Endothelial cell of umbilical vein (primary cell): ENCODE measurements around the gene VWCE. TPM values are rescaled to one million over a fixed set of nuclear protein-coding genes. Genes with fewer than 3 reads are reported as not detected.

ENCODE experiments used
- BruUV-seq: library from RNA; stranded (reverse); fragments of 400-500 nt; replicated peaks from 2 replicates; lab custom pipeline; 2021; lab: Mats Ljungman, UMichigan
- CTCF ChIA-PET: fragments of 300-600, 350-600 bp; sonication (Branson Sonifier 250); formaldehyde crosslinking; loops from one replicate; lab custom pipeline; 2021; ENCODE audit warnings: antibody characterized with exemption, inconsistent platforms; lab: Charles Lee
- POLR2A ChIA-PET: fragments of 300-600, 350-600 bp; sonication (Branson Sonifier 250); formaldehyde crosslinking; loops from one replicate; lab custom pipeline; 2021; ENCODE audit warnings: antibody characterized with exemption, inconsistent platforms; lab: Charles Lee
- DNase-seq: peaks from one replicate; pipeline ENCODE4 v3.0.0-alpha.2; 2011; ENCODE audit warnings: low read depth, low spot score
- FAIRE-seq: peaks from 2 replicates; lab custom pipeline; 2011; peaks lifted over from hg19 to GRCh38; lab: Jason Lieb, UNC
- H2AFZ ChIP-seq: 2 replicates; pipeline ENCODE4 v1.6.0; 2012; ENCODE audit warnings: low read depth, low read length, control low read depth, inconsistent platforms
- H3K27ac ChIP-seq: 2 replicates; pipeline ENCODE4 v1.5.1; 2011; ENCODE audit warnings: low read depth, mild to moderate bottlenecking, control low read depth, low read length, moderate library complexity; ENCODE audit not compliant: insufficient read depth
- H3K27me3 ChIP-seq, 2 experiments: 2 replicates each; pipeline versions ENCODE4 v1.6.0 to v1.6.1; 2011; ENCODE audit warnings: low read length in 2 of 2, mixed read lengths in 1 of 2; ENCODE audit not compliant: control insufficient read depth in 2 of 2, insufficient read depth in 2 of 2
- H3K36me3 ChIP-seq, 2 experiments: 2 replicates in 1 of 2; 3 replicates in 1 of 2; pipeline ENCODE4 v1.5.1; 2011; ENCODE audit warnings: low read length in 2 of 2, mild to moderate bottlenecking in 1 of 2, moderate library complexity in 1 of 2; ENCODE audit not compliant: control insufficient read depth in 2 of 2, insufficient read depth in 2 of 2; ENCODE audit errors: extremely low read depth in 1 of 2
- H3K4me1 ChIP-seq: 3 replicates; pipeline ENCODE4 v1.5.1; 2011; ENCODE audit warnings: mild to moderate bottlenecking, low read length; ENCODE audit not compliant: control insufficient read depth, insufficient read depth; ENCODE audit errors: extremely low read depth
- H3K4me2 ChIP-seq: 2 replicates; pipeline ENCODE4 v1.6.1; 2011; ENCODE audit warnings: low read length, control low read depth, mixed read lengths; ENCODE audit not compliant: insufficient read depth
- H3K4me3 ChIP-seq, 3 experiments: fragments of 200-600 bp in 1 of 3; sonication (generic), shearing (Covaris generic) in 1 of 3; replicated peaks in 1 of 3; 2 replicates each; pipeline ENCODE4 v1.5.1; 2011 to 2016; ENCODE audit warnings: control low read depth in 3 of 3, low read length in 3 of 3, mild to moderate bottlenecking in 2 of 3, inconsistent platforms in 1 of 3, low read depth in 1 of 3, moderate library complexity in 1 of 3; ENCODE audit not compliant: insufficient read depth in 1 of 3
- H3K79me2 ChIP-seq: 2 replicates; pipeline ENCODE4 v1.6.0; 2012; ENCODE audit warnings: low read length, inconsistent platforms; ENCODE audit not compliant: control insufficient read depth, insufficient read depth
- H3K9ac ChIP-seq: replicated peaks from 2 replicates; pipeline ENCODE3; 2011; ENCODE audit warnings: low read length, control low read depth; ENCODE audit not compliant: insufficient read depth; ENCODE audit errors: extremely low read depth
- H3K9me1 ChIP-seq: replicated peaks from 3 replicates; pipeline ENCODE4 v1.6.0; 2011; ENCODE audit warnings: mild to moderate bottlenecking, low read length; ENCODE audit not compliant: control insufficient read depth, insufficient read depth; ENCODE audit errors: extremely low read depth
- H3K9me3 ChIP-seq: replicated peaks from 2 replicates; pipeline ENCODE4 v1.5.1; 2012; ENCODE audit warnings: low read length, inconsistent platforms; ENCODE audit not compliant: control insufficient read depth, insufficient read depth
- H4K20me1 ChIP-seq: replicated peaks from 2 replicates; pipeline ENCODE3; 2011; ENCODE audit warnings: mild to moderate bottlenecking, low read length; ENCODE audit not compliant: control insufficient read depth, insufficient read depth; ENCODE audit errors: extremely low read depth
- EZH2 ChIP-seq: IDR thresholded peaks from 2 replicates; pipeline ENCODE4 v1.6.1; 2012; ENCODE audit warnings: borderline replicate concordance, low read depth, mild to moderate bottlenecking, moderate library complexity, low read length, inconsistent platforms; ENCODE audit not compliant: severe bottlenecking
- FOS ChIP-seq: IDR thresholded peaks from 2 replicates; pipeline ENCODE4 v1.6.1; 2011; ENCODE audit warnings: mild to moderate bottlenecking, low read length, moderate library complexity, borderline replicate concordance; ENCODE audit not compliant: insufficient read depth
- GATA2 ChIP-seq: IDR thresholded peaks from 2 replicates; pipeline ENCODE4 v1.7.0; 2011; ENCODE audit warnings: low read depth, mild to moderate bottlenecking, moderate library complexity, mixed read lengths, low read length; ENCODE audit not compliant: insufficient read length, insufficient read depth
- JUN ChIP-seq: IDR thresholded peaks from 2 replicates; pipeline ENCODE4 v1.6.1; 2011; ENCODE audit warnings: borderline replicate concordance, low read depth; ENCODE audit not compliant: insufficient read length, insufficient read depth
- MYC ChIP-seq: IDR thresholded peaks from one replicate; pipeline ENCODE4 v1.6.1; 2011; ENCODE audit warnings: mild to moderate bottlenecking, low read depth, low read length
- POLR2A ChIP-seq: IDR thresholded peaks from 2 replicates; pipeline ENCODE4 v1.6.1; 2012; ENCODE audit warnings: low read depth, mild to moderate bottlenecking, control low read depth, low read length
- POLR2AphosphoS5 ChIP-seq: IDR thresholded peaks from 2 replicates; pipeline ENCODE4 v1.6.1; 2012; ENCODE audit warnings: low read depth, mild to moderate bottlenecking, control low read depth, low read length, moderate library complexity; ENCODE audit not compliant: insufficient read depth
- dilution Hi-C: fragments of 300-500 bp; cut with MboI; formaldehyde crosslinking; loops from one replicate; pipeline ENCODE4 v1.15.0; 2019; ENCODE audit warnings: low sequenced_read_pairs; ENCODE audit not compliant: extremely low pct_ligation_motif_present
- intact Hi-C: fragments of 100-400 bp; cut with micrococcal nuclease; formaldehyde crosslinking; loops from one replicate; pipeline ENCODE4 v1.10.0; 2022
- polyA plus RNA-seq, 4 experiments: library from polyadenylated mRNA; depleted of rRNA in 3 of 4; stranded (reverse) in 3 of 4; unstranded in 1 of 4; fragments of >200 nt; gene quantifications; 2 replicates each; pipeline versions ENCODE4 v1.2.1 to v1.2.3, GENCODE V29; 2011 to 2012; ENCODE audit warnings: missing spikeins in 1 of 4
- total RNA-seq: library from RNA; stranded (reverse); gene quantifications from 2 replicates; pipeline ENCODE4 v1.2.3, GENCODE V29; 2021
- TF ChIP-seq, protein P1 (sequence below), 2 donors: IDR thresholded peaks; 1 replicate in 1 of 2; 2 replicates in 1 of 2; pipeline ENCODE4 v1.5.1; 2011; ENCODE audit warnings: low read length in 2 of 2, mild to moderate bottlenecking in 2 of 2, moderate library complexity in 2 of 2, control low read depth in 1 of 2, inconsistent platforms in 1 of 2, low read depth in 1 of 2; ENCODE audit not compliant: insufficient read depth in 1 of 2; ENCODE audit errors: extremely low read depth in 1 of 2
- TF ChIP-seq, protein P2 (sequence below): IDR thresholded peaks from 2 replicates; pipeline ENCODE4 v1.6.1; 2011; ENCODE audit not compliant: insufficient read depth, insufficient read length

The VWCE gene
- total and polyA plus RNA-seq, 2 donors (not counting 3 experiments of a cell fraction or from before 2014, with no cell fraction given): 6.5 to 14.4 TPM

DNA sequence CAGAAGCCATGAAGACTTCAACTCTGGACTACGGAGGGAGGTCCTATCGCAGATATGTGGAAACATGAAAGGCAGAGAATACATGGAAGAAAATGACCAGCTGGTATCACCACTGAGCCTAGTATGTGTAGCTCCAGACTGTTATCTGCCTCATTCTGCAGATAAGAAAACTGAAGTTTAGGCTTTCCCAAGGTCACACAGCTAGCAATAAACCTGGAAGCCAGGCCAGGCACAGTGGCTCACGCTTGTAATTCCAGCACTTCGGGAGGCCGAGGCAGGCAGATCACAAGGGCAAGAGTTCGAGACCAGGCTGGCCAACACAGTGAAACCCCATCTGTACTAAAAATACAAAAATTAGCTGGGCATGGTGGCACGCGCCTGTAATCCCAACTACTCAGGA, 15.6 kb upstream of the VWCE start:
- peaks cover 46 to 70% of the 10 kb centered on the region in 2 experiments for H3K36me3 ChIP-seq
- no peaks in the 10 kb centered on the region for H3K9me1 ChIP-seq
- ChIA-PET CTCF (no interaction called here), POLR2A (no interaction called here)
- no peak overlapping the region for H3K9ac ChIP-seq
- no TSS peak for BruUV-seq
- H3K4me2 ChIP-seq: no peak overlapping the region
- FAIRE-seq (no peak), DNase-seq (no peak)
- H3K79me2 ChIP-seq: no peaks in the 10 kb centered on the region
- no peaks in the 10 kb centered on the region for H3K27me3 ChIP-seq
- no peaks in the 10 kb centered on the region for H3K9me3 ChIP-seq
- H2AFZ ChIP-seq: no peak overlapping the region
- intact Hi-C loops (no loop called here), dilution Hi-C loops (no loop called here)
- no peaks in the 10 kb centered on the region for H3K4me1 ChIP-seq
- H3K4me3 ChIP-seq: no peak overlapping the region
- no peak overlapping the region for H3K27ac ChIP-seq
- no peak for TF ChIP-seq GATA2
- no peak for TF ChIP-seq POLR2A
- TF ChIP-seq POLR2AphosphoS5: no peak
- TF ChIP-seq EZH2: no peak
- TF ChIP-seq MYC: no peak
- TF ChIP-seq, protein P1, sequence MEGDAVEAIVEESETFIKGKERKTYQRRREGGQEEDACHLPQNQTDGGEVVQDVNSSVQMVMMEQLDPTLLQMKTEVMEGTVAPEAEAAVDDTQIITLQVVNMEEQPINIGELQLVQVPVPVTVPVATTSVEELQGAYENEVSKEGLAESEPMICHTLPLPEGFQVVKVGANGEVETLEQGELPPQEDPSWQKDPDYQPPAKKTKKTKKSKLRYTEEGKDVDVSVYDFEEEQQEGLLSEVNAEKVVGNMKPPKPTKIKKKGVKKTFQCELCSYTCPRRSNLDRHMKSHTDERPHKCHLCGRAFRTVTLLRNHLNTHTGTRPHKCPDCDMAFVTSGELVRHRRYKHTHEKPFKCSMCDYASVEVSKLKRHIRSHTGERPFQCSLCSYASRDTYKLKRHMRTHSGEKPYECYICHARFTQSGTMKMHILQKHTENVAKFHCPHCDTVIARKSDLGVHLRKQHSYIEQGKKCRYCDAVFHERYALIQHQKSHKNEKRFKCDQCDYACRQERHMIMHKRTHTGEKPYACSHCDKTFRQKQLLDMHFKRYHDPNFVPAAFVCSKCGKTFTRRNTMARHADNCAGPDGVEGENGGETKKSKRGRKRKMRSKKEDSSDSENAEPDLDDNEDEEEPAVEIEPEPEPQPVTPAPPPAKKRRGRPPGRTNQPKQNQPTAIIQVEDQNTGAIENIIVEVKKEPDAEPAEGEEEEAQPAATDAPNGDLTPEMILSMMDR (IDR thresholded peaks at IDR 0.05; ENCODE audit: extremely low read depth in 1 of 2, insufficient read depth in 1 of 2, low read depth in 1 of 2, low read length in 2 of 2): no peak
- TF ChIP-seq, protein P2, sequence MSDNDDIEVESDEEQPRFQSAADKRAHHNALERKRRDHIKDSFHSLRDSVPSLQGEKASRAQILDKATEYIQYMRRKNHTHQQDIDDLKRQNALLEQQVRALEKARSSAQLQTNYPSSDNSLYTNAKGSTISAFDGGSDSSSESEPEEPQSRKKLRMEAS: no peak
- TF ChIP-seq JUN: no peak
- no peak for TF ChIP-seq FOS
- no peaks in the 10 kb centered on the region for H4K20me1 ChIP-seq
